Neural crest cell (in vitro differentiated cells): ENCODE results near the gene FAXDC2. TPM values are rescaled to one million over a fixed set of nuclear protein-coding genes. Genes with fewer than 3 reads are reported as not detected.

Experiments used
- DNase-seq: peaks from one replicate; pipeline ENCODE4 v3.0.0; 2021; ENCODE audit warnings: low read depth, mixed read lengths, low spot score
- H3K27ac Mint-ChIP-seq: one replicate; pipeline ENCODE4 v1.8.0; 2021; ENCODE audit warnings: mild to moderate bottlenecking, mixed read lengths; ENCODE audit not compliant: unreplicated experiment
- H3K27me3 Mint-ChIP-seq: 2 replicates; pipeline ENCODE4 v1.8.0; 2021; ENCODE audit warnings: low read depth, mild to moderate bottlenecking, mixed read lengths
- H3K36me3 Mint-ChIP-seq: 2 replicates; pipeline ENCODE4 v1.8.0; 2021; ENCODE audit warnings: low read depth, mild to moderate bottlenecking, mixed read lengths
- H3K4me1 Mint-ChIP-seq: 2 replicates; pipeline ENCODE4 v1.8.0; 2021; ENCODE audit warnings: mixed read lengths
- H3K4me3 Mint-ChIP-seq: one replicate; pipeline ENCODE4 v1.8.0; 2021; ENCODE audit warnings: mild to moderate bottlenecking, mixed read lengths
- H3K9me3 Mint-ChIP-seq: 2 replicates; pipeline ENCODE4 v1.8.0; 2021; ENCODE audit warnings: mixed read lengths
- CTCF ChIP-seq: fragments of 200-600 bp; sonication (generic); conservative IDR thresholded peaks from 2 replicates; pipeline ENCODE4 v1.5.0; 2021; ENCODE audit warnings: antibody characterized with exemption, mild to moderate bottlenecking
- total RNA-seq: library from RNA; stranded (reverse); gene quantifications from 2 replicates; pipeline ENCODE4 v1.2.1, GENCODE V29; 2021

The FAXDC2 gene
- total RNA-seq, 1 donor from 2014 or later: 2.7 TPM

GRCh38 chr5:154793599-154794524, 56.5 kb downstream of the FAXDC2 start:
- no peak for TF ChIP-seq CTCF
- peaks cover 24% of the 10 kb centered on the region for H3K36me3 Mint-ChIP-seq
- no peak overlapping the region for H3K4me3 Mint-ChIP-seq
- no peaks in the 10 kb centered on the region for H3K27me3 Mint-ChIP-seq
- no peak for DNase-seq
- no peaks in the 10 kb centered on the region for H3K4me1 Mint-ChIP-seq
- no peaks in the 10 kb centered on the region for H3K9me3 Mint-ChIP-seq
- peak overlapping the region; percentile 79 for H3K27ac Mint-ChIP-seq

- Mint-ChIP-seq H3K36me3 (peaks cover 23% of the 10 kb centered on the region), H3K27me3 (no peaks in the 10 kb centered on the region), H3K4me1 (peaks cover under 1% of the 10 kb centered on the region), H3K9me3 (no peaks in the 10 kb centered on the region), H3K4me3 (no peak overlapping the region), H3K27ac (no peak overlapping the region)
- TF ChIP-seq CTCF: no peak
- no peak for DNase-seq
These were observed 58.9 kb downstream of the FAXDC2 start for GRCh38 chr5:154791535-154791934.

GRCh38 chr5:154788212-154788611, 62.2 kb downstream of the FAXDC2 start:
- H3K9me3 Mint-ChIP-seq: no peaks in the 10 kb centered on the region
- H3K4me3 Mint-ChIP-seq: no peak overlapping the region
- DNase-seq: no peak
- H3K27ac Mint-ChIP-seq: peak overlapping the region; percentile 67
- no peaks in the 10 kb centered on the region for H3K27me3 Mint-ChIP-seq
- H3K4me1 Mint-ChIP-seq: peaks cover 30% of the 10 kb centered on the region
- peaks cover 11% of the 10 kb centered on the region for H3K36me3 Mint-ChIP-seq
- TF ChIP-seq CTCF: no peak

- no peak overlapping the region for H3K4me3 Mint-ChIP-seq
- TF ChIP-seq CTCF: no peak
- H3K4me1 Mint-ChIP-seq: peaks cover 48% of the 10 kb centered on the region
- DNase-seq: no peak
- H3K36me3 Mint-ChIP-seq: peaks cover 5% of the 10 kb centered on the region
- H3K9me3 Mint-ChIP-seq: no peaks in the 10 kb centered on the region
- no peaks in the 10 kb centered on the region for H3K27me3 Mint-ChIP-seq
- no peak overlapping the region for H3K27ac Mint-ChIP-seq
These were observed 64.0 kb downstream of the FAXDC2 start for GRCh38 chr5:154786414-154786813.

- H3K36me3 Mint-ChIP-seq: peaks cover 2% of the 10 kb centered on the region
- peaks cover 53% of the 10 kb centered on the region for H3K4me1 Mint-ChIP-seq
- no peaks in the 10 kb centered on the region for H3K27me3 Mint-ChIP-seq
- peak overlapping the region; percentile 90 for H3K27ac Mint-ChIP-seq
- DNase-seq: no peak
- H3K4me3 Mint-ChIP-seq: peak overlapping the region; percentile 2
- no peak for TF ChIP-seq CTCF
- no peaks in the 10 kb centered on the region for H3K9me3 Mint-ChIP-seq
These were observed 65.5 kb downstream of the FAXDC2 start for GRCh38 chr5:154784856-154785255.
